Posterior cingulate gyrus (tissue), 11 donors: Measurements from ENCODE around the gene ZMYM1.
"Not testable (repeated sequence)": the region's sequence is repeated elsewhere in the genome, so short reads cannot be mapped to it uniquely, and the experiment has no call there.

Experiments
- DNase-seq, 10 donors: peaks; one replicate each; pipeline versions ENCODE4 v3.0.0 to v3.0.0-alpha.2; 2020 to 2021; ENCODE audit warnings: mixed read lengths in 3 of 10
- intact Hi-C: fragments of 100-400 bp; cut with DNase I; formaldehyde crosslinking; loops from one replicate; pipeline ENCODE4 v1.15.1; 2023

Gene ZMYM1

GRCh38 chr1:35069746-35070145 lies 9.4 kb upstream of the ZMYM1 start:
- intact Hi-C loops: no loop called here
- DNase-seq: no peak

DNA sequence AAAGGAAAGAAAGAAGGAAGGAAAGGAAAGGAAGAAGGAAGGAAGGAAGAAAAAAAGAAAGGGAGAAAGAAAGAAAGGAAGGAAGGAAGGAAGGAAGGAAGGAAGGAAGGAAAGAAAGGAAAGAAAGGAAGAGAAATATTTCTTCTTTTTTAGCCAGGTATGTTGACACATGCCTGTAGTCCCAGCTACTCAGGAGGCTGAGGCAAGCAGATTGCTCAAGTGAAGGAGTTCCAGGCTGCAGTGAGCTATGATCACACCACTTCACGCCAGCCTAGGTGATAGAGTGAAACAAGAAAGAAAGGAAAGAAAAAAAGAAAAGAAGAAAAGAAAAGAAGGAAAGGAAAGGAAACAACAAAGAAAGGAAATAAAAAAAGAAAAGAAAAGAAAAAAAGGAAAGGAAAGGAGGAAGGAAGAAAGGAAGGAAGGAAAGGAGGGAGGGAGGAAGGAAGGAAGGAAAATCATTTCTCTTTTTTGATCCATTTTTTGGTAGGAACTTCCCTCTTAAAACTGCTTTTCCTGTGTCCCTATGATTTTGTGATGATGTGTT lies 5.8 kb upstream of the ZMYM1 start:
- intact Hi-C loops: no loop called here
- no peak for DNase-seq

DNA sequence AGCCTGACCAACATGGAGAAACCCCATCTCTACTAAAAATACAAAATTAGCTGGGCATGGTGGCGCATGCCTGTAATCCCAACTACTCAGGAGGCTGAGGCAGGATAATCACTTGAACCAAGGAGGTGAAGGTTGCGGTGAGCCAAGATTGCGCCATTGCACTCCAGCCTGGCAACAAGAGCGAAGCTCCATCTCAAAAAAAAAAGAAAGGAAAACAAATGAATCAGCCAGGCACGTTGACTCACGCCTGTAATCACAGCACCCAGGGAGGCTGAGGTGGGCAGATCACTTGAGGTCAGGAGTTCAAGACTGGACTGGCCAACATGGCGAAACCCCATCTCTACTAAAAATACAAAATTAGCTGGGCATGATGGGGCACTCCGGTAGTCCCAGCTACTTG lies 2.8 kb upstream of the ZMYM1 start:
- not testable (repeated sequence) for DNase-seq
- intact Hi-C loops: loop anchor here (5.0 kb wide), 1 partner anchor 39 kb away; no protein-coding TSS in a partner anchor

GRCh38 chr1:35080171-35080854 lies 1.1 kb downstream of the ZMYM1 start:
- intact Hi-C loops: no loop called here
- no peak for DNase-seq

DNA sequence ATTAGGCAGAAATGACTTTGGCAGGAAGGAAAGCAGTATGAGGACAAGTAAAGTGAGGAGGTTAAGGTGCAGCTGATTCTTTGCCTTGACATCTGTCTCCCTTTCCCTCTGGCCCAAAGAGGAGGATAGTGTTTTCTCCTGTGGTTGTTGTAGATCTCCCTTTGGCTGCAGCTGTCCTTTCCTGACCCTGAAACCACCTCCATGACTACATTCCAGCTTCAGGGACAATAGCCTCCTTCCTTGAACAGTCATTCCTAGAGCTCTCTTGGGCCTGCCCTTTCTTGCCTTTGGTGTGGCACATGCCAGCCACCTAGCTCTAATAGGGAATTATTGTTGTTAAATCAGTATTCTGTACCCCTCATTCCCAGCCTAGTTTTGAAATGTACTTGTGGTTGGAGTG lies 6.2 kb downstream of the ZMYM1 start:
- no peak for DNase-seq
- intact Hi-C loops: no loop called here

DNA sequence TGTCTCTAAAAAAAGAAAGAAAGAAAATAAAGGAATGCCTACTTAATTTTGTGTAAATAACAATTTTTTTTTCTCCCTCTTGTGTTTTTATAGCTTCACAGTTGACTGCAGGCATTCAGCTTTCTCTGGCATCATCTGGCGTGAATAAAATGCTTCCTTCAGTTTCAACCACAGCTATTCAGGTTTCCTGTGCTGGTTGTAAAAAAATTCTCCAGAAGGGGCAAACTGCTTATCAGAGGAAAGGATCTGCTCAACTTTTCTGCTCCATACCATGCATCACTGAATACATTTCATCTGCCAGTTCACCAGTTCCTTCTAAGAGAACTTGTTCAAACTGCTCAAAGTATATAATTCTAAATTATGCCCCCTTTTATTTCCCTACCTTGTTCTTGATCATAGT lies 18.0 kb downstream of the ZMYM1 start:
- no peak for DNase-seq
- intact Hi-C loops: no loop called here

GRCh38 chr1:35111106-35111505 lies 31.9 kb downstream of the ZMYM1 start:
- intact Hi-C loops: no loop called here

DNA sequence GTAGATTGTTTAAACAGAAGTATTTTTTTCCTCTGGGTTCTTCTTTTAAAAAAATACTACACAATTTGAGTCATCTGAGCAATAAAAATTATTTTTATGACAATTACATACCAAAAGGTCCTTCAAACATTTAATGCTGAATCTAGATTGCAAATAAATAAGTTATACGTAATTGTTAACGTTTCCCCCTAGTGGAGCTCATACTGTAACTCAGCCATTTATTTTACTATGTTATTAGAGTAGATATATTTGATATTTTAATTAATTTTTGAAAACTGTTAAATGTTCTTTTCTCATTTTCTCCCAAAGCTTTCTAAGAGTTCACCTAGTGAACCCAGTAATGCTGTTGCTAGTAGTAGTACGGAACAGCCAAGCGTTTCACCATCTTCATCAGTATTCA lies 33.5 kb downstream of the ZMYM1 start:
- no peak for DNase-seq
- intact Hi-C loops: no loop called here

More at GRCh38 chr1:35111106-35111505, 31.9 kb downstream of the ZMYM1 start:
- DNase-seq: no peak

GRCh38 chr1:35115459-35116383 lies 36.5 kb downstream of the ZMYM1 start:
- no peak for DNase-seq
- intact Hi-C loops: no loop called here

DNA sequence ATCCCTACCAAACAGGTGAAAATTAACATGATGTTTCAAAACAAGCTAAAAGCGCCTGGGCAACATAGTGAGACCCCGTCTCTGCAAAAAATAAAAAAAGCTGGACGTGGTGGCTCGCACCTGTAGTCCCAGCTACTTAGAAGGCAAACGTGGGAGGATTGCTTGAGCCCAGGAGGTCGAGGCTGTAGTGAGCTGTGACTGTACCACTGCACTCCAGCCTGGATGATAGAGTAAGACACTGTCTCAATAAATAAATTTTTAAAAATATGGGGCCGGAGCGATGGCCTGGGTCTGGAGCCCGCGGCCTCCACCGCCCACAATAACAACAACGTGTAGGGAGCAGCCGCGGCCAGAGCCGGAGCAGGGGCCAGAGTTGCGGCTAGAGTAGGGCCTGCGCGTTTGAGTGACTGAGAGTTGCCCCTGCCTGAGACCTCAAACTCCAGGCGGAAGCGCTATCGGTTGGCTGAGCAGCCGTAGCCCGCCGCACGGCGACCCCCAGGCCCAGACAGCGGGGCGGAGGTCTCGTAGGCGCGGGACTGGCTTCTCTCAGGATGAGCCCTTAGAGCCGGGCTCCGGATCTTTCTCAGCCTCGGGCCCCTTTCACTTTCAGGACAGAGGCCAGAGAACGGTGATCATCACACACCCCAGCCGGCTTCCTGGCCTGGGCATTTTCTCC lies 41.4 kb downstream of the ZMYM1 start:
- DNase-seq: no peak
- intact Hi-C loops: no loop called here

DNA sequence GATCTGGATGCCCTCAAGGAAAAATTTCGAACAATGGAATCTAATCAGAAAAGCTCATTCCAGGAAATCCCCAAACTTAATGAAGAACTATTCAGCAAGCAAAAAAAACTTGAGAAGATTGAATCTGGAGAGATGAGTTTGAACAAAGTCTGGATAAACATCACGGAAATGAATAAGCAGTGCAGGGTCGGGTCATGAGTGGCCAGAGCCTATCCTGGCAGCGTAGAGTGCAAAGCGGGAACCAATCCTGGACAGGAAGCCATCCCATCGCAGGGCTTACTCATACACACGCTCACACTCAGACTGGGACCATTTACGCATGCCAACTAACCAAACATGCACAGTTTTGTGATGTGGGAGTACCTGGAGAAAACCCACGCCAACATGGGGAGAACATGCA lies 43.1 kb downstream of the ZMYM1 start:
- DNase-seq: no peak
- intact Hi-C loops: no loop called here

DNA sequence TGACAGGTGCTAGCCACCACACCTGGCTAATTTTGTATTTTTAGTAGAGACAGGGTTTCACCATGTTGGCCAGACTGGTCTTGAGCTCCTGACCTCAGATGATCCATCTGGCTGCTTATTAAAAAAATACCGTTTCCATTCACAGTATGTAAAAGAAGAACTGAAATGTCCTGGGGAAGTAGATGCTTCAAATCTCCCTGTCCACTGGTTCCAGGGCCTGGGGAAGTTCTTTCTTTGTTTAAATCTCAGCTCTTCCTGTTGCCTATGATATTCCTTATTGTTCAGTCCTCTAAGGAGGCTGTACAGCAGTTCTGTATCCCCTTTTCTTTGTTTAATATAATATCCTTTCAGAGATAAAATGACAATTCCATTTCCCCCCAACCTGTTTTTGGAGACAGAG lies 47.4 kb downstream of the ZMYM1 start:
- intact Hi-C loops: no loop called here
- no peak for DNase-seq

GRCh38 chr1:35129080-35129479 lies 49.9 kb downstream of the ZMYM1 start:
- DNase-seq: no peak
- intact Hi-C loops: no loop called here

DNA sequence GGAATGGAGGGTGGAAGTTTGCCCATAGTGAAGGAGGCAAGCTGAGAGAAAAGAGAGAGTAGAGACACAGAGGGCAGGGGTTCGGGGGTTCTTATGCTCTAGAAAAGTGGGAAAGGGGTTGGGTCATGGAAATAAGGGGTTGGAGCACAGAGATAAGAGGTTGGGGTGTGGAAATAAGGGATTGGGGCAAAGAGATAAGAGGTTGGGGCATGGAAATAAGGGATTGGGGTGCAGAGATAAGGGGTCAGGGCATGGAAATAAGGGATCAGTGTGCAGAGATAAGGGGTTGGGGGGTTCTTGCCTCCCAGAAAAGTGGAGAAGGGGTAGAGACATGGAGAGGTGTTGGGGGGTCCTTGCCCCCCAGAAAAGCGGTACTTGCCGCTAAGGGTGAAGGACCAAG lies 57.6 kb downstream of the ZMYM1 start:
- intact Hi-C loops: no loop called here
- DNase-seq: no peak

- DNase-seq, intact Hi-C loops: not testable (repeated sequence)
These were observed 58.4 kb downstream of the ZMYM1 start for GRCh38 chr1:35137590-35137989.

DNA sequence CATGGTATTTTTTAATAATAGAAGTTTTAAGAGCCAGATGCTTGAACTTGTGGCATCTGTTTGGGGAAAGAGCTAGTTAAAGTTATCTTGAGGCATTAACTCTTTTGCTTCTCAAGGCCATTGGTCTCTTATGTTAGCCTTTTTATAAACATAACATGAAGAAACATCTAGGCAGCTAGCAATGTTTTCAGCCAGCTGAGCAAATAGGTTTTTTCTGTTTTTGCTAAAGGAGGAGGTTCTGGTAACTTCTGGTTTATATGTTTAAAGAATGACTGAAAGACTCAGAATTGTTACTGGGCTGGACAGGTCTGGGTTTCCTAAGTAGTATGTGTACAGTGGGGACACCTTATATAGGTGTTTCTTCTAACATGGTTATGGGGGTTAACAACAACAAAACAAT lies 63.1 kb downstream of the ZMYM1 start:
- intact Hi-C loops, DNase-seq: not testable (repeated sequence)

GRCh38 chr1:35142728-35143127 lies 63.5 kb downstream of the ZMYM1 start:
- intact Hi-C loops, DNase-seq: not testable (repeated sequence)

DNA sequence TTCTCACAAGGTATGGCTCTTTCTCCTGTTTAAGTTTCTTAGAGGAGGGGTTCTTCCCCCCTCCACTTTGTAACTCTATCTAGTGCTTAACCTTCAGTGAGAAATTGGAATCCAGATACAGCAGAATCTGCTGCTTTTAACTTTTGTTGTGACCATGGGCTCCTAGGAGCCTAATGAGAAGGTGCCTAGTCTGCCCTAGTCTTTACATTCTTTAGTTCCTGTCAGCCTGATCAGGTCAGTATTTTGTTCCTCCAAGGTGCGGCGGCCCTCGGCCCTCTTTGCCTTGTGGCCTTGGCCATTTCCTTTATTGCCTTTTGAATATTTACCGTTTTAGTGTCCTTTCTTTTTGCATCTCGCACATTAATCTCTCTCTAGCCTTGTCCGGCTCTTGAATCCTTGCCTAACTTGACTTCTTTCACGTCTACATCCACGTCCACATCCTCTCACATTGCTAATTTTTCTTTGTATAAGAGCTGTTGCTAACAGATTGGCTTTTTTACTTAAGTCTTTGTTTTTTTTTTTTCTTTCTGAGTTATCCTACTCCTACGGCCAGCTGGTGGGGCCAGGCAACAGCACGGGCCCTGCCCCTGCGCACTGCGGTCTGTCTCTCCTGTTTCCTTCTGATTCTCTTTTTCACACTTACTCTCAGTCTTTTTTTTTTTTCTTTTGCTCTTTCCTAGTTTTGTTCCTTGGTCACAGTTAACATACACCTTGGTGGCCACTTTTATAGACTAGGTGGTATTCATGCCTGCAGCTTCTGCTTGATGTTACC lies 64.7 kb downstream of the ZMYM1 start:
- no peak for DNase-seq
- intact Hi-C loops: no loop called here

- intact Hi-C loops, DNase-seq: not testable (repeated sequence)
These were observed 66.8 kb downstream of the ZMYM1 start for GRCh38 chr1:35145892-35146549.

DNA sequence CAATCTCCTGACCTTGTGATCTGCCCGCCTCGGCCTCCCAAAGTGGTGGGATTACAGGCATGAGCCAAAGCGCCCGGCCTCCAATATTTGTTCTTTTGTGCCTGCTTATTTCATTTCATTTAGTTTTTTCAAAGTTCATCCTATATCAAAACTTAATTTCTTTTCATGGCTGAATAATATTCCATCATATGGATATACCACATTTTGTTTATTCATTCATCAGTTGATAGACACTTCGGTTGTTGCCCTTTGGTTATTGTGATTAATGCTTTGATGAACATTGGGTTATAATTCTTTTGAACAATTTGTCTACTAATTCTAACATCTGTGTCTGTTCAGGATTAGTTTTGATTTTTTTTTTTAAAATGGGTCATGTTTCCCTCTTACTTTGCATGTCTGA lies 72.0 kb downstream of the ZMYM1 start:
- no peak for DNase-seq
- intact Hi-C loops: no loop called here
